H1 (cell line): Measurements from ENCODE around the gene STAT4. TPM values are rescaled to one million over a fixed set of nuclear protein-coding genes. Genes with fewer than 3 reads are reported as not detected.

Experiments used
- CTCF ChIA-PET: fragments of 300-600 bp; sonication (Branson Sonifier 250); formaldehyde crosslinking; loops from one replicate; lab custom pipeline; 2021; ENCODE audit not compliant: partially characterized antibody; lab: Charles Lee
- POLR2A ChIA-PET: fragments of 300-600 bp; sonication (Branson Sonifier 250); formaldehyde crosslinking; loops from one replicate; lab custom pipeline; 2021; ENCODE audit warnings: inconsistent platforms; ENCODE audit not compliant: partially characterized antibody; lab: Charles Lee
- DNase-seq, 2 experiments: peaks; one replicate each; pipeline versions ENCODE4 v3.0.0 to v3.0.0-alpha.2; 2010 to 2022; ENCODE audit warnings: low spot score in 2 of 2, low read depth in 1 of 2, mixed read lengths in 1 of 2
- FAIRE-seq: peaks from 2 replicates; lab custom pipeline; 2011; peaks lifted over from hg19 to GRCh38; lab: Jason Lieb, UNC
- H2AFZ ChIP-seq: 2 replicates; pipeline ENCODE4 v1.8.1; 2012; ENCODE audit warnings: low read length, inconsistent platforms
- H2AK5ac ChIP-seq: 2 replicates; pipeline ENCODE4 v1.6.1; 2013; ENCODE audit warnings: low read depth, low read length
- H2BK120ac ChIP-seq: replicated peaks from 2 replicates; pipeline ENCODE3; 2013; ENCODE audit warnings: low read depth, low read length, inconsistent platforms
- H2BK12ac ChIP-seq: 2 replicates; pipeline ENCODE4 v1.6.1; 2013; ENCODE audit warnings: low read depth, low read length
- H2BK15ac ChIP-seq: 2 replicates; pipeline ENCODE4 v1.6.1; 2013; ENCODE audit warnings: low read length
- H2BK20ac ChIP-seq: 2 replicates; pipeline ENCODE4 v1.6.1; 2013; ENCODE audit warnings: low read length
- H2BK5ac ChIP-seq: 2 replicates; pipeline ENCODE4 v1.6.1; 2013; ENCODE audit warnings: low read depth, low read length
- H3K14ac ChIP-seq: 2 replicates; pipeline ENCODE4 v1.6.1; 2013; ENCODE audit warnings: inconsistent platforms; ENCODE audit not compliant: insufficient read length
- H3K18ac ChIP-seq: 2 replicates; pipeline ENCODE4 v1.6.1; 2013; ENCODE audit warnings: low read length; ENCODE audit errors: extremely low read depth
- H3K23ac ChIP-seq: 2 replicates; pipeline ENCODE4 v1.6.1; 2013; ENCODE audit warnings: inconsistent platforms; ENCODE audit not compliant: insufficient read length
- H3K23me2 ChIP-seq: 2 replicates; pipeline ENCODE4 v1.6.1; 2013; ENCODE audit warnings: low read depth, low read length
- H3K27ac ChIP-seq: 2 replicates; pipeline ENCODE4 v1.6.1; 2011; ENCODE audit warnings: low read depth, low read length, inconsistent platforms
- H3K27me3 ChIP-seq, 4 experiments: replicated peaks in 1 of 4; 1 replicate in 1 of 4; 2 replicates in 3 of 4; pipeline versions ENCODE4 v1.6.1 to v1.8.1; 2011 to 2013; ENCODE audit warnings: low read length in 3 of 4, mild to moderate bottlenecking in 3 of 4, inconsistent platforms in 2 of 4, mixed read lengths in 2 of 4, moderate library complexity in 1 of 4; ENCODE audit not compliant: control insufficient read depth in 3 of 4, insufficient read depth in 3 of 4; ENCODE audit errors: extremely low read depth in 1 of 4
- H3K36me3 ChIP-seq, 4 experiments: 2 replicates each; pipeline versions ENCODE4 v1.6.1 to v1.8.1; 2011 to 2013; ENCODE audit warnings: mild to moderate bottlenecking in 4 of 4, low read length in 3 of 4, moderate library complexity in 2 of 4, control low read depth in 1 of 4, inconsistent platforms in 1 of 4; ENCODE audit not compliant: insufficient read depth in 4 of 4, control insufficient read depth in 2 of 4
- H3K4ac ChIP-seq: replicated peaks from 2 replicates; pipeline ENCODE3; 2013; ENCODE audit warnings: low read length, low read depth, mixed read lengths, inconsistent platforms; ENCODE audit not compliant: insufficient read length
- H3K4me1 ChIP-seq, 4 experiments: replicated peaks in 1 of 4; 1 replicate in 1 of 4; 2 replicates in 3 of 4; pipeline versions ENCODE4 v1.6.1 to v1.8.1; 2011 to 2013; ENCODE audit warnings: low read length in 3 of 4, inconsistent platforms in 2 of 4, mixed read lengths in 1 of 4; ENCODE audit not compliant: insufficient read depth in 4 of 4, control insufficient read depth in 3 of 4
- H3K4me2 ChIP-seq, 2 experiments: 2 replicates each; pipeline versions ENCODE4 v1.6.1 to v1.8.1; 2011 to 2013; ENCODE audit warnings: low read depth in 2 of 2, low read length in 2 of 2, control low read depth in 1 of 2, inconsistent platforms in 1 of 2, mild to moderate bottlenecking in 1 of 2; ENCODE audit not compliant: insufficient read depth in 1 of 2
- H3K4me3 ChIP-seq, 4 experiments: fragments of 200-600, 300-600 bp in 1 of 4; sonication (generic), shearing (Covaris generic), sonication (Bioruptor Twin) in 1 of 4; 2 replicates each; pipeline versions ENCODE4 v1.5.1 to v1.8.1; 2011 to 2016; ENCODE audit warnings: low read length in 4 of 4, low read depth in 3 of 4, control low read depth in 2 of 4, inconsistent platforms in 2 of 4, mild to moderate bottlenecking in 2 of 4, mixed read lengths in 1 of 4, moderate library complexity in 1 of 4; ENCODE audit not compliant: insufficient read depth in 2 of 4; ENCODE audit errors: extremely low read depth in 1 of 4
- H3K56ac ChIP-seq: replicated peaks from 2 replicates; pipeline ENCODE3; 2013; ENCODE audit warnings: low read depth, mild to moderate bottlenecking, mixed read lengths, low read length, inconsistent platforms; ENCODE audit not compliant: insufficient read length
- H3K79me1 ChIP-seq: 2 replicates; pipeline ENCODE4 v1.6.1; 2013; ENCODE audit warnings: low read depth, low read length, control low read depth
- H3K79me2 ChIP-seq, 2 experiments: 2 replicates each; pipeline versions ENCODE4 v1.6.1 to v1.8.1; 2012 to 2013; ENCODE audit warnings: low read length in 2 of 2, mild to moderate bottlenecking in 2 of 2, inconsistent platforms in 1 of 2; ENCODE audit not compliant: insufficient read depth in 2 of 2, control insufficient read depth in 1 of 2
- H3K9ac ChIP-seq, 4 experiments: replicated peaks in 1 of 4; 1 replicate in 1 of 4; 2 replicates in 3 of 4; pipeline versions ENCODE4 v1.6.1 to v1.8.1; 2011 to 2013; ENCODE audit warnings: low read depth in 3 of 4, low read length in 3 of 4, control low read depth in 2 of 4, mild to moderate bottlenecking in 2 of 4, moderate library complexity in 2 of 4, inconsistent platforms in 1 of 4; ENCODE audit errors: extremely low read depth in 1 of 4
- H3K9me3 ChIP-seq, 2 experiments: 2 replicates each; pipeline versions ENCODE4 v1.6.1 to v1.8.1; 2012 to 2013; ENCODE audit warnings: mild to moderate bottlenecking in 2 of 2, moderate library complexity in 2 of 2, control low read depth in 1 of 2, inconsistent platforms in 1 of 2, low read depth in 1 of 2, low read length in 1 of 2, mixed read lengths in 1 of 2; ENCODE audit not compliant: insufficient read depth in 2 of 2
- H4K20me1 ChIP-seq, 2 experiments: replicated peaks in 1 of 2; 2 replicates each; pipeline versions ENCODE3 to v1.8.1; 2011 to 2013; ENCODE audit warnings: inconsistent platforms in 2 of 2, low read length in 2 of 2, mild to moderate bottlenecking in 1 of 2; ENCODE audit not compliant: insufficient read depth in 2 of 2, control insufficient read depth in 1 of 2
- H4K5ac ChIP-seq: 2 replicates; pipeline ENCODE4 v1.6.1; 2013; ENCODE audit warnings: low read length, low read depth, mixed read lengths, inconsistent platforms; ENCODE audit not compliant: insufficient read length
- H4K8ac ChIP-seq: 2 replicates; pipeline ENCODE4 v1.8.0; 2013; ENCODE audit warnings: mild to moderate bottlenecking, moderate library complexity, low read length, inconsistent platforms; ENCODE audit not compliant: insufficient read depth; ENCODE audit errors: extremely low read depth
- H4K91ac ChIP-seq: replicated peaks from 2 replicates; pipeline ENCODE3; 2013; ENCODE audit warnings: low read length, mixed read lengths, inconsistent platforms; ENCODE audit not compliant: insufficient read length
- FOSL1 ChIP-seq: IDR thresholded peaks from 2 replicates; pipeline ENCODE4 v1.6.1; 2011; ENCODE audit warnings: mild to moderate bottlenecking, low read depth, low read length, moderate library complexity; ENCODE audit not compliant: insufficient read depth
- HDAC6 ChIP-seq: IDR thresholded peaks from one replicate; pipeline ENCODE4 v1.7.1; 2012; ENCODE audit warnings: low read depth, mild to moderate bottlenecking, inconsistent platforms, low read length, moderate library complexity
- NRF1 ChIP-seq: IDR thresholded peaks from 2 replicates; pipeline ENCODE4 v1.6.1; 2011; ENCODE audit warnings: mild to moderate bottlenecking, low read depth, low read length, improper control_type of control experiment
- PHF8 ChIP-seq: fragments of 200-600 bp; sonication (generic); conservative IDR thresholded peaks from 2 replicates; pipeline ENCODE4 v1.7.1; 2012; ENCODE audit warnings: low read depth, mild to moderate bottlenecking, inconsistent platforms, low read length, moderate library complexity
- POLR2A ChIP-seq, 2 experiments: IDR thresholded peaks; 1 replicate in 1 of 2; 2 replicates in 1 of 2; pipeline ENCODE4 v1.6.1; 2011; ENCODE audit warnings: low read depth in 2 of 2, low read length in 2 of 2, mild to moderate bottlenecking in 2 of 2; ENCODE audit errors: control extremely low read depth in 1 of 2
- SIRT6 ChIP-seq: IDR thresholded peaks from one replicate; pipeline ENCODE4 v1.7.1; 2012; ENCODE audit warnings: low read length, inconsistent platforms
- WGBS, 2 experiments: shearing (Covaris generic) in 1 of 2; methylation state at CpG; one replicate each; pipeline versions ENCODE4 v1.1.6 to v1.1.7; 2013 to 2015; ENCODE audit warnings: low lambda C conversion rate in 2 of 2, mixed read lengths in 2 of 2, inconsistent platforms in 1 of 2, low coverage in 1 of 2, missing lambda C conversion rate in 1 of 2; ENCODE audit not compliant: insufficient replicate concordance in 2 of 2, insufficient coverage in 1 of 2, insufficient read length in 1 of 2; ENCODE audit errors: extremely low coverage in 1 of 2, missing lambda C conversion rate in 1 of 2; 5-methylcytosine and 5-hydroxymethylcytosine counted together
- polyA plus RNA-seq, 7 experiments: library from polyadenylated mRNA; depleted of rRNA in 3 of 7; stranded (reverse) in 5 of 7; unstranded in 2 of 7; fragments of >200 nt in 5 of 7; fragments of 200-250 nt in 2 of 7; gene quantifications; 1 replicate in 5 of 7; 2 replicates in 1 of 7; 4 replicates in 1 of 7; pipeline versions ENCODE4 v1.2.1 to v1.2.3, GENCODE V29; 2011 to 2013; ENCODE audit warnings: missing spikeins in 2 of 7, mixed read lengths in 2 of 7
- total RNA-seq: library from RNA; stranded (reverse); fragmentation: NEBNext Ultra II Directional; extraction: Animal tissue kit (Norgen Biotek cat#: 25700); gene quantifications from 2 replicates; pipeline ENCODE4 v1.2.1, GENCODE V29; 2021

The STAT4 gene
- total and polyA plus RNA-seq, 2 of the 8 experiments (the other 6 are each of a cell fraction or from before 2014, with no cell fraction given): 0.36 to 0.63 TPM

GRCh38 chr2:190984595-190984994 lies 166.2 kb downstream of the STAT4 start:
- H3K79me1 ChIP-seq: no peaks in the 10 kb centered on the region
- H3K27ac ChIP-seq: no peak overlapping the region
- H3K4me3 ChIP-seq: no peak overlapping the region
- no peak overlapping the region for H3K18ac ChIP-seq
- no peak overlapping the region for H3K14ac ChIP-seq
- no peaks in the 10 kb centered on the region for H3K79me2 ChIP-seq
- no peak overlapping the region for H2AFZ ChIP-seq
- DNase-seq (no peak), FAIRE-seq (no peak)
- ChIA-PET CTCF (interaction anchor here (0.7 to 2.1 kb wide), 6 partner anchors 10 to 134 kb away, joined by 3 to 6 read pairs (median 4); no protein-coding TSS in a partner anchor), POLR2A (no interaction called here)
- TF ChIP-seq HDAC6 (no peak), SIRT6 (no peak), POLR2A (IDR thresholded peaks at IDR 0.05; ENCODE audit: control extremely low read depth in 1 of 2, low read depth in 2 of 2, low read length in 2 of 2) (no peak), FOSL1 (no peak), NRF1 (no peak), PHF8 (no peak)
- no peak overlapping the region for H4K91ac ChIP-seq
- no peak overlapping the region for H2BK5ac ChIP-seq
- no peaks in the 10 kb centered on the region for H3K27me3 ChIP-seq
- no peaks in the 10 kb centered on the region for H3K9me3 ChIP-seq
- WGBS, 2 experiments: 92% methylated on average over 5 of the region's 5 CpGs; no CpG with 5 or more reads in 1 of the 2 experiments
- no peak overlapping the region for H3K56ac ChIP-seq
- H3K23ac ChIP-seq: no peak overlapping the region
- peaks cover 0 to 4% of the 10 kb centered on the region in 2 experiments for H4K20me1 ChIP-seq
- H2BK120ac ChIP-seq: no peak overlapping the region
- no peak overlapping the region for H2BK12ac ChIP-seq
- H3K4ac ChIP-seq: no peak overlapping the region
- no peaks in the 10 kb centered on the region for H3K4me1 ChIP-seq
- no peak overlapping the region for H2AK5ac ChIP-seq
- H2BK15ac ChIP-seq: no peak overlapping the region
- H4K5ac ChIP-seq: no peak overlapping the region
- no peak overlapping the region for H2BK20ac ChIP-seq
- H3K23me2 ChIP-seq: no peaks in the 10 kb centered on the region
- H3K4me2 ChIP-seq: no peak overlapping the region
- H3K36me3 ChIP-seq: peaks cover 15 to 81% (median 60%) of the 10 kb centered on the region in 4 experiments; a peak in 7 of 8 replicates
- H4K8ac ChIP-seq: no peak overlapping the region
- no peak overlapping the region for H3K9ac ChIP-seq
